Measurements from ENCODE around the gene SLC38A11.

DNA sequence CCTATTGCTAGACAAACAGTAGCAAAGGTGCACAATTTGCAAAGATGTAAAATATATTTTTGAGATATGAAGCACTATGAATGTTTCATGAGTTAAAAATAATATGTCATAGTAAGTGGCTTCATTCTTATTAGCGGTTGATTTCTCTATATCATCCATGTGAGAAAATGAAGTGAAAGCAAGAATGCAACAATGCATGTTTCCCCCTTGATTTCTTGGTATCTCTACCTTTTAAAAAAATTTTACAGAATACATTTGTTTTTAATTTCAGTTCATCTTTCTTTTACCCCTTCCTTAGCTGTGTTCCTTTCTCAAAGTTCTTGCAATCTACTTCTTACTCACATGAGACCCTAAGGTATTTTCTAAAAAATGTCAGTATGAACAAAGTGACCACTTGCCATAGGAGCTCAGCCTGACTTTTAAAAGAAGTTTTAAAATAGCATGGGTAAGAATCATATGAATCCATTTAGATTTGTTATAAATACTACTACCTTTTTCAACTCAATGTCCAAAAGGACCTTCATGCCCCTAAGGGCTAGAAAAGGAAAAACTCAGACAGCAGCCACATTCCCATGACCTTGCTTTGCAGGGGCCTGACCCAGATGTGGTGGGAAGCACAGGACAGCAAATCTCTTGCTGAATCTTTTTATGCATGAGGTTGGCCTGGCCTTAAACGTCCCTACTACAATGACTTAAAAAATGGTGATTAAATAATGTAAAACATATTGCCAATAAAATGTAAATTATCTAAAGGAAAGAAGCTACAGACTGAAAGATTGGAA is 14.8 kb upstream of the SLC38A11 start:
- TF ChIP-seq, protein P1, sequence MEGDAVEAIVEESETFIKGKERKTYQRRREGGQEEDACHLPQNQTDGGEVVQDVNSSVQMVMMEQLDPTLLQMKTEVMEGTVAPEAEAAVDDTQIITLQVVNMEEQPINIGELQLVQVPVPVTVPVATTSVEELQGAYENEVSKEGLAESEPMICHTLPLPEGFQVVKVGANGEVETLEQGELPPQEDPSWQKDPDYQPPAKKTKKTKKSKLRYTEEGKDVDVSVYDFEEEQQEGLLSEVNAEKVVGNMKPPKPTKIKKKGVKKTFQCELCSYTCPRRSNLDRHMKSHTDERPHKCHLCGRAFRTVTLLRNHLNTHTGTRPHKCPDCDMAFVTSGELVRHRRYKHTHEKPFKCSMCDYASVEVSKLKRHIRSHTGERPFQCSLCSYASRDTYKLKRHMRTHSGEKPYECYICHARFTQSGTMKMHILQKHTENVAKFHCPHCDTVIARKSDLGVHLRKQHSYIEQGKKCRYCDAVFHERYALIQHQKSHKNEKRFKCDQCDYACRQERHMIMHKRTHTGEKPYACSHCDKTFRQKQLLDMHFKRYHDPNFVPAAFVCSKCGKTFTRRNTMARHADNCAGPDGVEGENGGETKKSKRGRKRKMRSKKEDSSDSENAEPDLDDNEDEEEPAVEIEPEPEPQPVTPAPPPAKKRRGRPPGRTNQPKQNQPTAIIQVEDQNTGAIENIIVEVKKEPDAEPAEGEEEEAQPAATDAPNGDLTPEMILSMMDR (conservative IDR thresholded peaks at IDR 0.05): no peak
- TF ChIP-seq EZH2 (IDR thresholded peaks at IDR 0.05; ENCODE audit: low read depth): no peak

Measured in PC-9 (cell line).